ENCODE measurements around the gene MISP3. TPM values are rescaled to one million over a fixed set of nuclear protein-coding genes. Genes with fewer than 3 reads are reported as not detected.

The MISP3 gene
- total and polyA plus RNA-seq, 9 of the 15 experiments (the other 6 are each of a cell fraction or from before 2014, with no cell fraction given), result 0.25 to 5.6 (median 1.6) TPM

DNA sequence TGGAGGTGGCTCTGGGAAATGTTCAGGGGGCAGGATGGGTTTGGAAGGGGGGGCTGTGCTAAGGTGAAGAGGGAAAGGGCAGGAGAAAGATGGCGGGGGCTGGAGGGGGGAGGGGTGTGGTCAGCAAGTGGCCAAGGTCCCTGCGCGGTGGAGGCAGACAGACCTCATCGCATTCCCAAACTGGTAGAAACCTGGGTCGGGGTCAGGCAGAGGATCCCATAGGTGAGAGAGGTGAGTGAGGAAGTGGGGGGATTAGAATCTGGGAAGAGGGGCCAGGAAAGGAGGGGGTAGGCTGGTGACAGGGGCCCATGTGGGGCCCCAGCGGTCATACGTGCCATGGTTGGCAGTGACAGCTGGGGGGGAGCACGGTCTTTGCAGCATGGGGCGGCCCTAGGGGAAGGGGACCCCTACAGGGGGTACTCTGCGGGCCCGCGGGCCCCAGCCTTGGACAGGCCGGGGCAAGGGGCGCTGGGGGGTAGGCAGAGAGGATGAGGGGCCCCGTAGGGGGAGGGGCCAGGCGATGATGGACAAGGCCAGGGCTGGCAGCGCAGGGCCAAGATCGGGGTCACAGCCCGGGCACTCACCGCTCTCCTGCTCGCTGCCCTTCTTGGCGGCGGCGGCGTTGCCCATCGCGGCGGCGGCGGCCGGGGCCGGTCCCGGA, 44.5 kb downstream of the MISP3 start (continued):
- TF ChIP-seq, protein P1, sequence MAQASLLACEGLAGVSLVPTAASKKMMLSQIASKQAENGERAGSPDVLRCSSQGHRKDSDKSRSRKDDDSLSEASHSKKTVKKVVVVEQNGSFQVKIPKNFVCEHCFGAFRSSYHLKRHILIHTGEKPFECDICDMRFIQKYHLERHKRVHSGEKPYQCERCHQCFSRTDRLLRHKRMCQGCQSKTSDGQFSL (CRISPR knock-in tag; IDR thresholded peaks at IDR 0.05), result peak; percentile 37; the same call in 1 of the 2 replicates
- TF ChIP-seq, protein P1 (tag; IDR thresholded peaks at IDR 0.05), result no peak
- TF ChIP-seq ZNF696 (CRISPR knock-in tag; conservative IDR thresholded peaks at IDR 0.05), result no peak
- peak; percentile 62 for TF ChIP-seq RBBP5 (IDR thresholded peaks at IDR 0.05; ENCODE audit: borderline replicate concordance, insufficient read depth, low read length, poor library complexity, severe bottlenecking)
- TF ChIP-seq L3MBTL2 (IDR thresholded peaks at IDR 0.05), result no peak
- peak; percentile 90 for TF ChIP-seq SAP30 (IDR thresholded peaks at IDR 0.05; ENCODE audit: borderline replicate concordance, insufficient read depth, low read depth, low read length, poor library complexity, severe bottlenecking)
- TF ChIP-seq, protein P2, sequence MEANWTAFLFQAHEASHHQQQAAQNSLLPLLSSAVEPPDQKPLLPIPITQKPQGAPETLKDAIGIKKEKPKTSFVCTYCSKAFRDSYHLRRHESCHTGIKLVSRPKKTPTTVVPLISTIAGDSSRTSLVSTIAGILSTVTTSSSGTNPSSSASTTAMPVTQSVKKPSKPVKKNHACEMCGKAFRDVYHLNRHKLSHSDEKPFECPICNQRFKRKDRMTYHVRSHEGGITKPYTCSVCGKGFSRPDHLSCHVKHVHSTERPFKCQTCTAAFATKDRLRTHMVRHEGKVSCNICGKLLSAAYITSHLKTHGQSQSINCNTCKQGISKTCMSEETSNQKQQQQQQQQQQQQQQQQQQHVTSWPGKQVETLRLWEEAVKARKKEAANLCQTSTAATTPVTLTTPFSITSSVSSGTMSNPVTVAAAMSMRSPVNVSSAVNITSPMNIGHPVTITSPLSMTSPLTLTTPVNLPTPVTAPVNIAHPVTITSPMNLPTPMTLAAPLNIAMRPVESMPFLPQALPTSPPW (CRISPR knock-in tag; IDR thresholded peaks at IDR 0.05), result peak; percentile 58
- no peak for TF ChIP-seq ZNF436 (CRISPR knock-in tag; IDR thresholded peaks at IDR 0.05)
- no peak for TF ChIP-seq ZNF175 (CRISPR knock-in tag; IDR thresholded peaks at IDR 0.05; ENCODE audit: low read depth)
- TF ChIP-seq ZC3H4 (CRISPR knock-in tag; IDR thresholded peaks at IDR 0.05; ENCODE audit: borderline replicate concordance), result no peak
- no peak for TF ChIP-seq SMAD2 (IDR thresholded peaks at IDR 0.05; ENCODE audit: low read depth, low read length)
- TF ChIP-seq PRPF4 (IDR thresholded peaks at IDR 0.05; ENCODE audit: insufficient read depth, low read depth, low read length, poor library complexity, severe bottlenecking), result no peak
- TF ChIP-seq MCM5 (IDR thresholded peaks at IDR 0.05; ENCODE audit: low read depth), result no peak
- TF ChIP-seq, protein P3, sequence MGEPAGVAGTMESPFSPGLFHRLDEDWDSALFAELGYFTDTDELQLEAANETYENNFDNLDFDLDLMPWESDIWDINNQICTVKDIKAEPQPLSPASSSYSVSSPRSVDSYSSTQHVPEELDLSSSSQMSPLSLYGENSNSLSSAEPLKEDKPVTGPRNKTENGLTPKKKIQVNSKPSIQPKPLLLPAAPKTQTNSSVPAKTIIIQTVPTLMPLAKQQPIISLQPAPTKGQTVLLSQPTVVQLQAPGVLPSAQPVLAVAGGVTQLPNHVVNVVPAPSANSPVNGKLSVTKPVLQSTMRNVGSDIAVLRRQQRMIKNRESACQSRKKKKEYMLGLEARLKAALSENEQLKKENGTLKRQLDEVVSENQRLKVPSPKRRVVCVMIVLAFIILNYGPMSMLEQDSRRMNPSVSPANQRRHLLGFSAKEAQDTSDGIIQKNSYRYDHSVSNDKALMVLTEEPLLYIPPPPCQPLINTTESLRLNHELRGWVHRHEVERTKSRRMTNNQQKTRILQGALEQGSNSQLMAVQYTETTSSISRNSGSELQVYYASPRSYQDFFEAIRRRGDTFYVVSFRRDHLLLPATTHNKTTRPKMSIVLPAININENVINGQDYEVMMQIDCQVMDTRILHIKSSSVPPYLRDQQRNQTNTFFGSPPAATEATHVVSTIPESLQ (CRISPR knock-in tag; IDR thresholded peaks at IDR 0.05), result no peak
- TF ChIP-seq ARHGAP35 (IDR thresholded peaks at IDR 0.05; ENCODE audit: partially characterized antibody), result no peak
- TF ChIP-seq, protein P4, sequence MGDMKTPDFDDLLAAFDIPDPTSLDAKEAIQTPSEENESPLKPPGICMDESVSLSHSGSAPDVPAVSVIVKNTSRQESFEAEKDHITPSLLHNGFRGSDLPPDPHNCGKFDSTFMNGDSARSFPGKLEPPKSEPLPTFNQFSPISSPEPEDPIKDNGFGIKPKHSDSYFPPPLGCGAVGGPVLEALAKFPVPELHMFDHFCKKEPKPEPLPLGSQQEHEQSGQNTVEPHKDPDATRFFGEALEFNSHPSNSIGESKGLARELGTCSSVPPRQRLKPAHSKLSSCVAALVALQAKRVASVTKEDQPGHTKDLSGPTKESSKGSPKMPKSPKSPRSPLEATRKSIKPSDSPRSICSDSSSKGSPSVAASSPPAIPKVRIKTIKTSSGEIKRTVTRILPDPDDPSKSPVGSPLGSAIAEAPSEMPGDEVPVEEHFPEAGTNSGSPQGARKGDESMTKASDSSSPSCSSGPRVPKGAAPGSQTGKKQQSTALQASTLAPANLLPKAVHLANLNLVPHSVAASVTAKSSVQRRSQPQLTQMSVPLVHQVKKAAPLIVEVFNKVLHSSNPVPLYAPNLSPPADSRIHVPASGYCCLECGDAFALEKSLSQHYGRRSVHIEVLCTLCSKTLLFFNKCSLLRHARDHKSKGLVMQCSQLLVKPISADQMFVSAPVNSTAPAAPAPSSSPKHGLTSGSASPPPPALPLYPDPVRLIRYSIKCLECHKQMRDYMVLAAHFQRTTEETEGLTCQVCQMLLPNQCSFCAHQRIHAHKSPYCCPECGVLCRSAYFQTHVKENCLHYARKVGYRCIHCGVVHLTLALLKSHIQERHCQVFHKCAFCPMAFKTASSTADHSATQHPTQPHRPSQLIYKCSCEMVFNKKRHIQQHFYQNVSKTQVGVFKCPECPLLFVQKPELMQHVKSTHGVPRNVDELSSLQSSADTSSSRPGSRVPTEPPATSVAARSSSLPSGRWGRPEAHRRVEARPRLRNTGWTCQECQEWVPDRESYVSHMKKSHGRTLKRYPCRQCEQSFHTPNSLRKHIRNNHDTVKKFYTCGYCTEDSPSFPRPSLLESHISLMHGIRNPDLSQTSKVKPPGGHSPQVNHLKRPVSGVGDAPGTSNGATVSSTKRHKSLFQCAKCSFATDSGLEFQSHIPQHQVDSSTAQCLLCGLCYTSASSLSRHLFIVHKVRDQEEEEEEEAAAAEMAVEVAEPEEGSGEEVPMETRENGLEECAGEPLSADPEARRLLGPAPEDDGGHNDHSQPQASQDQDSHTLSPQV (IDR thresholded peaks at IDR 0.05), result no peak
- no peak for TF ChIP-seq DMBX1 (CRISPR knock-in tag; IDR thresholded peaks at IDR 0.05; ENCODE audit: borderline replicate concordance)
- TF ChIP-seq, protein P5, sequence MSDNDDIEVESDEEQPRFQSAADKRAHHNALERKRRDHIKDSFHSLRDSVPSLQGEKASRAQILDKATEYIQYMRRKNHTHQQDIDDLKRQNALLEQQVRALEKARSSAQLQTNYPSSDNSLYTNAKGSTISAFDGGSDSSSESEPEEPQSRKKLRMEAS (CRISPR knock-in tag; IDR thresholded peaks at IDR 0.05), result no peak
